ENCODE results near the gene MED22.

The MED22 gene

GRCh38 chr9:133380734-133381133, 32.8 kb upstream of the MED22 start:
- no peak overlapping the region for H2AK5ac ChIP-seq (ENCODE audit: low read length, severe bottlenecking)
- H2AFZ ChIP-seq (ENCODE audit: low read depth, low read length) = no peak overlapping the region
- 97% methylated on average over 4 of the region's 4 CpGs for WGBS
- no peak overlapping the region for H3K4me2 ChIP-seq (ENCODE audit: low read length, poor library complexity, severe bottlenecking)
- no peak overlapping the region for H3K23ac ChIP-seq (ENCODE audit: low read length in 2 of 2)
- H3K27ac ChIP-seq (ENCODE audit: low read length, poor library complexity, severe bottlenecking) = no peak overlapping the region
- no peak overlapping the region for H4K8ac ChIP-seq (ENCODE audit: low read length)
- H3K18ac ChIP-seq (ENCODE audit: low read depth in 1 of 2, low read length in 2 of 2) = no peak overlapping the region
- H3K4me3 ChIP-seq (ENCODE audit: insufficient read depth in 1 of 2, low read depth in 1 of 2, low read length in 2 of 2) = no peak overlapping the region
- no peak overlapping the region for H2BK120ac ChIP-seq (ENCODE audit: low read depth, low read length)
- peaks cover 13% of the 10 kb centered on the region for H3K4me1 ChIP-seq (ENCODE audit: control insufficient read depth, insufficient read depth, low read depth, low read length)
- no peak overlapping the region for H2BK15ac ChIP-seq (ENCODE audit: low read depth, poor library complexity, severe bottlenecking)
- H3K14ac ChIP-seq (ENCODE audit: low read length in 2 of 2) = no peak overlapping the region
- no peaks in the 10 kb centered on the region for H3K9me3 ChIP-seq (ENCODE audit: control insufficient read depth, low read length)
- no peak overlapping the region for H3K4ac ChIP-seq (ENCODE audit: low read depth in 1 of 2, low read length in 2 of 2)
- H3K9ac ChIP-seq (ENCODE audit: low read length) = no peak overlapping the region
- no peak for DNase-seq
- no peaks in the 10 kb centered on the region for H3K36me3 ChIP-seq (ENCODE audit: control insufficient read depth in 1 of 2, insufficient read depth in 2 of 2, low read depth in 1 of 2, low read length in 2 of 2)
- H2BK12ac ChIP-seq (ENCODE audit: low read length in 2 of 2) = no peak overlapping the region
- no peaks in the 10 kb centered on the region for H3K27me3 ChIP-seq (ENCODE audit: control insufficient read depth in 1 of 2, insufficient read depth in 1 of 2, low read length in 2 of 2)
- H2BK5ac ChIP-seq (ENCODE audit: low read depth, low read length, poor library complexity, severe bottlenecking) = no peak overlapping the region
- no peak overlapping the region for H4K91ac ChIP-seq (ENCODE audit: low read length)
- peaks cover 4% of the 10 kb centered on the region for H3K79me1 ChIP-seq (replicated peaks; ENCODE audit: low read length, poor library complexity, severe bottlenecking)

GRCh38 chr9:133379153-133380086, 31.5 kb upstream of the MED22 start:
- Histone ChIP-seq H3K4me3 (ENCODE audit: insufficient read depth in 1 of 2, low read depth in 1 of 2, low read length in 2 of 2) (no peak overlapping the region), H2AK5ac (ENCODE audit: low read length, severe bottlenecking) (no peak overlapping the region), H2BK15ac (ENCODE audit: low read depth, poor library complexity, severe bottlenecking) (no peak overlapping the region), H4K91ac (ENCODE audit: low read length) (no peak overlapping the region), H3K18ac (ENCODE audit: low read depth in 1 of 2, low read length in 2 of 2) (no peak overlapping the region), H3K4ac (ENCODE audit: low read depth in 1 of 2, low read length in 2 of 2) (no peak overlapping the region), H2BK12ac (ENCODE audit: low read length in 2 of 2) (no peak overlapping the region), H3K9ac (ENCODE audit: low read length) (no peak overlapping the region), H2AFZ (ENCODE audit: low read depth, low read length) (no peak overlapping the region), H3K14ac (ENCODE audit: low read length in 2 of 2) (no peak overlapping the region), H3K9me3 (ENCODE audit: control insufficient read depth, low read length) (no peaks in the 10 kb centered on the region), H2BK5ac (ENCODE audit: low read depth, low read length, poor library complexity, severe bottlenecking) (no peak overlapping the region), H2BK120ac (ENCODE audit: low read depth, low read length) (no peak overlapping the region), H3K79me1 (replicated peaks; ENCODE audit: low read length, poor library complexity, severe bottlenecking) (peaks cover 4% of the 10 kb centered on the region), H3K23ac (ENCODE audit: low read length in 2 of 2) (no peak overlapping the region), H4K8ac (ENCODE audit: low read length) (no peak overlapping the region), H3K4me2 (ENCODE audit: low read length, poor library complexity, severe bottlenecking) (no peak overlapping the region), H3K36me3 (ENCODE audit: control insufficient read depth in 1 of 2, insufficient read depth in 2 of 2, low read depth in 1 of 2, low read length in 2 of 2) (no peaks in the 10 kb centered on the region), H3K27me3 (ENCODE audit: control insufficient read depth in 1 of 2, insufficient read depth in 1 of 2, low read length in 2 of 2) (no peaks in the 10 kb centered on the region), H3K27ac (ENCODE audit: low read length, poor library complexity, severe bottlenecking) (no peak overlapping the region), H3K4me1 (ENCODE audit: control insufficient read depth, insufficient read depth, low read depth, low read length) (peaks cover 13% of the 10 kb centered on the region)
- no peak for DNase-seq
- WGBS = 92% methylated on average over 13 of the region's 14 CpGs

DNA sequence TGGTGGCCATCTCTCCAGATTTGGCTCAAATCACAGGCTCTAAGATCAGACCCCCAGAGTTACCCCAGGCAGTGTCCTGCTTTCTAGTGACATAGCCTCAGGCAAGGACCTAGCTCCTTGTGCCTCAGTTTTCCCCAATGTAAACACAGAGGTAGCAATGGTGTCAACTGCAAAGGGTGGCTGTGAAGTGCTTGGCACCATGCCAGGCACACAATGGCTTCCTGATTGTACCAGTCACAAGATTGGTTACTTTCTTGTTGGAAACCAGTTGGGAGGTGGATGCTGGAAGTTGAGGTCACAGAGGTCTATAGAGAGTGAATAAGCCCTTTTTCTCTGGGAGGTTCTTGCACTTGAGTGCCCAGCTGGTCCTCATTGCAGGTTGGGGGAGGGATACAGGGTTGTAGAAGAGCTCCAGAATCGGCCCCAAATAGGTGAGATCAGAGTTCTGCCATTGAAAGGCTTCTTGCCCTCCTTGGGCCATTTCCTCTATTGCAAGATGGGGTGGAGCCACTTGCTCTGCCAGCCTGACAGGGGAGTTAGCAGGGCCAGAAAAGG, 30.6 kb upstream of the MED22 start:
- H2BK15ac ChIP-seq (ENCODE audit: low read depth, poor library complexity, severe bottlenecking) = no peak overlapping the region

GRCh38 chr9:133377721-133378216, 29.8 kb upstream of the MED22 start:
- H3K4me1 ChIP-seq (ENCODE audit: control insufficient read depth, insufficient read depth, low read depth, low read length) = peaks cover 20% of the 10 kb centered on the region
- WGBS = 49% methylated on average over 5 of the region's 6 CpGs
- H3K27me3 ChIP-seq (ENCODE audit: control insufficient read depth in 1 of 2, insufficient read depth in 1 of 2, low read length in 2 of 2) = no peaks in the 10 kb centered on the region
- H2AFZ ChIP-seq (ENCODE audit: low read depth, low read length) = no peak overlapping the region
- H3K36me3 ChIP-seq (ENCODE audit: control insufficient read depth in 1 of 2, insufficient read depth in 2 of 2, low read depth in 1 of 2, low read length in 2 of 2) = peaks cover 6 to 9% of the 10 kb centered on the region in 2 experiments
- no peak overlapping the region for H4K91ac ChIP-seq (ENCODE audit: low read length)
- no peak overlapping the region for H3K18ac ChIP-seq (ENCODE audit: low read depth in 1 of 2, low read length in 2 of 2)
- H2BK120ac ChIP-seq (ENCODE audit: low read depth, low read length) = no peak overlapping the region
- H3K4me3 ChIP-seq (ENCODE audit: insufficient read depth in 1 of 2, low read depth in 1 of 2, low read length in 2 of 2) = peak overlapping the region in 1 of 2 experiments; percentile 41
- H3K9me3 ChIP-seq (ENCODE audit: control insufficient read depth, low read length) = no peaks in the 10 kb centered on the region
- H3K79me1 ChIP-seq (replicated peaks; ENCODE audit: low read length, poor library complexity, severe bottlenecking) = peaks cover 4% of the 10 kb centered on the region
- no peak overlapping the region for H3K23ac ChIP-seq (ENCODE audit: low read length in 2 of 2)
- H3K4me2 ChIP-seq (ENCODE audit: low read length, poor library complexity, severe bottlenecking) = no peak overlapping the region
- H3K27ac ChIP-seq (ENCODE audit: low read length, poor library complexity, severe bottlenecking) = no peak overlapping the region
- no peak overlapping the region for H3K4ac ChIP-seq (ENCODE audit: low read depth in 1 of 2, low read length in 2 of 2)
- no peak overlapping the region for H4K8ac ChIP-seq (ENCODE audit: low read length)
- no peak overlapping the region for H3K14ac ChIP-seq (ENCODE audit: low read length in 2 of 2)
- peak overlapping the region; percentile 47 for H3K9ac ChIP-seq (ENCODE audit: low read length)
- DNase-seq = peak; percentile 42
- H2BK5ac ChIP-seq (ENCODE audit: low read depth, low read length, poor library complexity, severe bottlenecking) = no peak overlapping the region
- H2BK12ac ChIP-seq (ENCODE audit: low read length in 2 of 2) = no peak overlapping the region
- no peak overlapping the region for H2BK15ac ChIP-seq (ENCODE audit: low read depth, poor library complexity, severe bottlenecking)
- no peak overlapping the region for H2AK5ac ChIP-seq (ENCODE audit: low read length, severe bottlenecking)

More for the DNA sequence above, 30.6 kb upstream of the MED22 start:
- H3K18ac ChIP-seq (ENCODE audit: low read depth in 1 of 2, low read length in 2 of 2) = no peak overlapping the region
- H3K4me2 ChIP-seq (ENCODE audit: low read length, poor library complexity, severe bottlenecking) = no peak overlapping the region
- peaks cover 0 to 1% of the 10 kb centered on the region in 2 experiments for H3K36me3 ChIP-seq (ENCODE audit: control insufficient read depth in 1 of 2, insufficient read depth in 2 of 2, low read depth in 1 of 2, low read length in 2 of 2)
- H4K91ac ChIP-seq (ENCODE audit: low read length) = no peak overlapping the region
- no peak overlapping the region for H2BK12ac ChIP-seq (ENCODE audit: low read length in 2 of 2)
- DNase-seq = no peak
- no peak overlapping the region for H4K8ac ChIP-seq (ENCODE audit: low read length)
- H3K4me1 ChIP-seq (ENCODE audit: control insufficient read depth, insufficient read depth, low read depth, low read length) = peaks cover 17% of the 10 kb centered on the region
- H3K14ac ChIP-seq (ENCODE audit: low read length in 2 of 2) = no peak overlapping the region
- no peak overlapping the region for H2AK5ac ChIP-seq (ENCODE audit: low read length, severe bottlenecking)
- no peak overlapping the region for H2BK120ac ChIP-seq (ENCODE audit: low read depth, low read length)
- peak overlapping the region; percentile 47 for H3K9ac ChIP-seq (ENCODE audit: low read length)
- no peak overlapping the region for H3K23ac ChIP-seq (ENCODE audit: low read length in 2 of 2)
- H3K27ac ChIP-seq (ENCODE audit: low read length, poor library complexity, severe bottlenecking) = no peak overlapping the region
- H3K27me3 ChIP-seq (ENCODE audit: control insufficient read depth in 1 of 2, insufficient read depth in 1 of 2, low read length in 2 of 2) = no peaks in the 10 kb centered on the region
- H3K4me3 ChIP-seq (ENCODE audit: insufficient read depth in 1 of 2, low read depth in 1 of 2, low read length in 2 of 2) = peak overlapping the region in 1 of 2 experiments; percentile 41
- WGBS = 93% methylated on average over 1 of the region's 1 CpG
- no peaks in the 10 kb centered on the region for H3K9me3 ChIP-seq (ENCODE audit: control insufficient read depth, low read length)
- H2AFZ ChIP-seq (ENCODE audit: low read depth, low read length) = no peak overlapping the region
- H3K79me1 ChIP-seq (replicated peaks; ENCODE audit: low read length, poor library complexity, severe bottlenecking) = peaks cover 4% of the 10 kb centered on the region
- no peak overlapping the region for H3K4ac ChIP-seq (ENCODE audit: low read depth in 1 of 2, low read length in 2 of 2)
- no peak overlapping the region for H2BK5ac ChIP-seq (ENCODE audit: low read depth, low read length, poor library complexity, severe bottlenecking)

All from mesenchymal stem cell (in vitro differentiated cells and primary cell).